Measurements from ENCODE around the gene PSMD14. TPM values are rescaled to one million over a fixed set of nuclear protein-coding genes. Genes with fewer than 3 reads are reported as not detected.
A peak's percentile ranks its signal among the peaks of the same experiment; 100 is the strongest.

The PSMD14 gene
- total and polyA plus RNA-seq, 2 donors (not counting 1 experiment from before 2014, with no cell fraction given) = 7.4 to 27.0 TPM

GRCh38 chr2:161423421-161424393 is 115.5 kb downstream of the PSMD14 start:
- ATAC-seq (ENCODE audit: low read depth) (peak; percentile 31), DNase-seq (peak; percentile 55)
- peak overlapping the region; percentile 71 for H3K4me2 ChIP-seq (replicated peaks; ENCODE audit: low read depth, low read length, poor library complexity, severe bottlenecking)
- ChIA-PET POLR2A (no interaction called here), CTCF (no interaction called here)
- H3K9ac ChIP-seq (ENCODE audit: low read length) = peak overlapping the region; percentile 49
- TF ChIP-seq CTCF (IDR thresholded peaks at IDR 0.05) (no peak), EZH2 (IDR thresholded peaks at IDR 0.05; ENCODE audit: borderline replicate concordance, insufficient read depth, low read depth, low read length, poor library complexity, severe bottlenecking) (peak; percentile 87)
- peak overlapping the region; percentile 15 for H2AFZ ChIP-seq (ENCODE audit: insufficient read depth, low read depth, low read length, poor library complexity, severe bottlenecking)
- H3K27ac Mint-ChIP-seq = peak overlapping the region; percentile 61
- H3K36me3 ChIP-seq (replicated peaks in 1 of 2; ENCODE audit: control extremely low read depth in 1 of 2, control insufficient read depth in 1 of 2, extremely low read depth in 1 of 2, insufficient read depth in 2 of 2, low read length in 1 of 2) = no peaks in the 10 kb centered on the region
- WGBS (ENCODE audit: insufficient coverage) = 7% methylated on average over 124 of the region's 125 CpGs
- intact Hi-C loops (cut with micrococcal nuclease) = no loop called here
- H3K27me3 ChIP-seq (replicated peaks in 1 of 4; ENCODE audit: control extremely low read depth in 1 of 4, control insufficient read depth in 3 of 4, insufficient read depth in 4 of 4, low read length in 3 of 4) = peaks cover 4 to 85% (median 75%) of the 10 kb centered on the region in 4 experiments
- H3K9me3 ChIP-seq (ENCODE audit: control extremely low read depth in 1 of 3, control insufficient read depth in 2 of 3, insufficient read depth in 1 of 3, low read length in 2 of 3) = peaks cover 4 to 42% (median 10%) of the 10 kb centered on the region in 3 donors
- peak overlapping the region in 3 of 5 experiments; percentile 16 to 30 (median 22) for H3K4me3 ChIP-seq (ENCODE audit: control extremely low read depth in 1 of 5, extremely low read depth in 1 of 5, insufficient read depth in 1 of 5, low read depth in 2 of 5, low read length in 4 of 5)
- H3K79me2 ChIP-seq (ENCODE audit: control insufficient read depth, insufficient read depth, low read length) = no peaks in the 10 kb centered on the region
- H3K4me1 ChIP-seq (ENCODE audit: control insufficient read depth in 2 of 2, insufficient read depth in 2 of 2, low read length in 2 of 2) = peaks cover 30 to 63% of the 10 kb centered on the region in 2 donors
- peaks cover 4% of the 10 kb centered on the region for H3K9me3 Mint-ChIP-seq (ENCODE audit: insufficient read depth)
- peaks cover 34% of the 10 kb centered on the region for H3K4me1 Mint-ChIP-seq
- peak overlapping the region; percentile 71 for H3K4me3 Mint-ChIP-seq
- peaks cover 85% of the 10 kb centered on the region for H3K27me3 Mint-ChIP-seq
- H3K27ac ChIP-seq (ENCODE audit: low read length in 2 of 2) = no peak overlapping the region
- no peaks in the 10 kb centered on the region for H4K20me1 ChIP-seq (ENCODE audit: control insufficient read depth, insufficient read depth, low read length, poor library complexity, severe bottlenecking)

GRCh38 chr2:161424394-161424769 is 116.2 kb downstream of the PSMD14 start:
- peaks cover 4 to 38% (median 10%) of the 10 kb centered on the region in 3 donors for H3K9me3 ChIP-seq (ENCODE audit: control extremely low read depth in 1 of 3, control insufficient read depth in 2 of 3, insufficient read depth in 1 of 3, low read length in 2 of 3)
- DNase-seq (peak; percentile 41), ATAC-seq (ENCODE audit: low read depth) (no peak)
- H3K9ac ChIP-seq (ENCODE audit: low read length) = no peak overlapping the region
- peaks cover 4 to 85% (median 76%) of the 10 kb centered on the region in 4 experiments for H3K27me3 ChIP-seq (replicated peaks in 1 of 4; ENCODE audit: control extremely low read depth in 1 of 4, control insufficient read depth in 3 of 4, insufficient read depth in 4 of 4, low read length in 3 of 4)
- H3K27me3 Mint-ChIP-seq = peaks cover 82% of the 10 kb centered on the region
- H3K4me3 ChIP-seq (ENCODE audit: control extremely low read depth in 1 of 5, extremely low read depth in 1 of 5, insufficient read depth in 1 of 5, low read depth in 2 of 5, low read length in 4 of 5) = peak overlapping the region in 1 of 5 experiments; percentile 30
- no peak for TF ChIP-seq EZH2 (IDR thresholded peaks at IDR 0.05; ENCODE audit: borderline replicate concordance, insufficient read depth, low read depth, low read length, poor library complexity, severe bottlenecking)
- H4K20me1 ChIP-seq (ENCODE audit: control insufficient read depth, insufficient read depth, low read length, poor library complexity, severe bottlenecking) = no peaks in the 10 kb centered on the region
- no peaks in the 10 kb centered on the region for H3K36me3 ChIP-seq (replicated peaks in 1 of 2; ENCODE audit: control extremely low read depth in 1 of 2, control insufficient read depth in 1 of 2, extremely low read depth in 1 of 2, insufficient read depth in 2 of 2, low read length in 1 of 2)
- H3K4me2 ChIP-seq (replicated peaks; ENCODE audit: low read depth, low read length, poor library complexity, severe bottlenecking) = peak overlapping the region; percentile 71
- H3K79me2 ChIP-seq (ENCODE audit: control insufficient read depth, insufficient read depth, low read length) = no peaks in the 10 kb centered on the region
- peak overlapping the region; percentile 68 for H3K4me3 Mint-ChIP-seq
- H3K27ac Mint-ChIP-seq = peak overlapping the region; percentile 61
- H3K4me1 Mint-ChIP-seq = peaks cover 27% of the 10 kb centered on the region
- WGBS (ENCODE audit: insufficient coverage) = 3% methylated on average over 3 of the region's 9 CpGs
- peaks cover 4% of the 10 kb centered on the region for H3K9me3 Mint-ChIP-seq (ENCODE audit: insufficient read depth)
- peaks cover 25 to 58% of the 10 kb centered on the region in 2 donors for H3K4me1 ChIP-seq (ENCODE audit: control insufficient read depth in 2 of 2, insufficient read depth in 2 of 2, low read length in 2 of 2)
- intact Hi-C loops (cut with micrococcal nuclease) = no loop called here
- CTCF ChIA-PET = interaction anchor here (0.9 kb wide), 1 partner anchor 8 kb away, joined by 3 read pairs; the partner anchor contains the start of gene TBR1
- peak overlapping the region; percentile 15 for H2AFZ ChIP-seq (ENCODE audit: insufficient read depth, low read depth, low read length, poor library complexity, severe bottlenecking)
- POLR2A ChIA-PET = no interaction called here
- H3K27ac ChIP-seq (ENCODE audit: low read length in 2 of 2) = no peak overlapping the region

All from B cell (primary cell).